ENCODE results near the gene ZBTB8A.
A peak's percentile ranks its signal among the peaks of the same experiment; 100 is the strongest.

ZBTB8A gene

GRCh38 chr1:32606565-32607371 is 67.5 kb downstream of the ZBTB8A start:
- Histone ChIP-seq H3K9me3 (no peaks in the 10 kb centered on the region), H3K27me3 (no peaks in the 10 kb centered on the region), H3K4me1 (no peaks in the 10 kb centered on the region), H3K4me3 (ENCODE audit: low read depth, low read length) (no peak overlapping the region), H3K36me3 (no peaks in the 10 kb centered on the region)
- no peak for TF ChIP-seq CTCF (IDR thresholded peaks at IDR 0.05; ENCODE audit: low read depth, low read length)
- no peak for DNase-seq

- no peak overlapping the region for H3K4me3 ChIP-seq (ENCODE audit: low read depth, low read length)
- no peaks in the 10 kb centered on the region for H3K36me3 ChIP-seq
- DNase-seq: no peak
- no peaks in the 10 kb centered on the region for H3K9me3 ChIP-seq
- H3K27me3 ChIP-seq: no peaks in the 10 kb centered on the region
- no peaks in the 10 kb centered on the region for H3K4me1 ChIP-seq
- no peak for TF ChIP-seq CTCF (IDR thresholded peaks at IDR 0.05; ENCODE audit: low read depth, low read length)
Observed at GRCh38 chr1:32609180-32609579, 70.0 kb downstream of the ZBTB8A start.

DNA sequence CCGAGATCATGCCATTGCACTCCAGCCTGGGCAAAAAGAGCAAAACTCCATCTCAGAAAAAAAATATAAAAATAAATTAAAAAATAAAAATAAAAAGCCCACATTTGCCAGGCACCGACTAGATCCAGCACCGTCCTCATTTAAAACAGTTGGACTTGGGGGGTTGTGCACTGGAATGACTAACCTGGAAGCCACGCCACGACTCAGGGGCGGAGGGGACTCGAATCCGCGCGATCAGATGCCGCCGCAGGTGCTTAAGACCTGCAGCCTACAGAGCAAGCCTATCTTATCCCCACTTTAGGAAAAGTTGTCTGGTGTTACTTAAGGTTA is 72.6 kb downstream of the ZBTB8A start:
- no peak for DNase-seq
- H3K4me3 ChIP-seq (ENCODE audit: low read depth, low read length): peak overlapping the region; percentile 59
- no peaks in the 10 kb centered on the region for H3K9me3 ChIP-seq
- no peak for TF ChIP-seq CTCF (IDR thresholded peaks at IDR 0.05; ENCODE audit: low read depth, low read length)
- no peaks in the 10 kb centered on the region for H3K27me3 ChIP-seq
- H3K4me1 ChIP-seq: no peaks in the 10 kb centered on the region
- H3K36me3 ChIP-seq: no peaks in the 10 kb centered on the region

- Histone ChIP-seq H3K4me1 (no peaks in the 10 kb centered on the region), H3K9me3 (no peaks in the 10 kb centered on the region), H3K27me3 (no peaks in the 10 kb centered on the region), H3K36me3 (no peaks in the 10 kb centered on the region), H3K4me3 (ENCODE audit: low read depth, low read length) (peak overlapping the region; percentile 59)
- DNase-seq: peak; percentile 87
- peak; percentile 17; the same call in 1 of the 2 replicates for TF ChIP-seq CTCF (IDR thresholded peaks at IDR 0.05; ENCODE audit: low read depth, low read length)
Observed at GRCh38 chr1:32612189-32612881, 73.1 kb downstream of the ZBTB8A start.

DNA sequence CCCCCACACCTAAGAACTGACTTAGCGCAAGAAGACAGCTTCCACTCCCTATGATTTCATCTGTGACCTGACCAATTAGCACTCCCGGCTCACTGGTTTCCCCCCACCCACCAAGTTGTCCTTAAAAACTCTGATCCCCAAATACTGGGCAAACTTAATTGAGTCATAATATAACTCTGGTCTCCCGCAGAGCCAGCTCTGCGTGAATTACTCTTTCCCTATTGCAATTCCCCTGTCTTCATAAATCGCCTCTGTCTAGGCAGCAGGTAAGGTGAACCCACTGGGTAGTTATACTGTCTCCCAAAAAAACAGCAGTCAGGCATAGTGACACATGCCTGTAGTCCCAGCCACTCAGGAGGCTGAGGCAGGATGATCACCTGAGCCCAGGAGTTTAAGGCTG is 74.2 kb downstream of the ZBTB8A start:
- Histone ChIP-seq H3K4me3 (ENCODE audit: low read depth, low read length) (no peak overlapping the region), H3K9me3 (no peaks in the 10 kb centered on the region), H3K4me1 (no peaks in the 10 kb centered on the region), H3K27me3 (no peaks in the 10 kb centered on the region), H3K36me3 (no peaks in the 10 kb centered on the region)
- TF ChIP-seq CTCF (IDR thresholded peaks at IDR 0.05; ENCODE audit: low read depth, low read length): no peak
- DNase-seq: no peak

- H3K27me3 ChIP-seq: no peaks in the 10 kb centered on the region
- no peak overlapping the region for H3K4me3 ChIP-seq (ENCODE audit: low read depth, low read length)
- no peaks in the 10 kb centered on the region for H3K9me3 ChIP-seq
- TF ChIP-seq CTCF (IDR thresholded peaks at IDR 0.05; ENCODE audit: low read depth, low read length): no peak
- peak; percentile 14 for DNase-seq
- H3K36me3 ChIP-seq: no peaks in the 10 kb centered on the region
- H3K4me1 ChIP-seq: no peaks in the 10 kb centered on the region
Observed at GRCh38 chr1:32618673-32619221, 79.5 kb downstream of the ZBTB8A start.
